GM21367 (cell line): ENCODE measurements around the gene DECR2.
A peak's percentile ranks its signal among the peaks of the same experiment; 100 is the strongest.
"Not testable (repeated sequence)": the region's sequence is repeated elsewhere in the genome, so short reads cannot be mapped to it uniquely, and the experiment has no call there.

ENCODE experiments used
- ATAC-seq: cut with Tn5 transposase; IDR thresholded peaks from one replicate; pipeline ENCODE4 v1.9.1; 2021; ENCODE audit not compliant: unreplicated experiment

Gene DECR2

DNA sequence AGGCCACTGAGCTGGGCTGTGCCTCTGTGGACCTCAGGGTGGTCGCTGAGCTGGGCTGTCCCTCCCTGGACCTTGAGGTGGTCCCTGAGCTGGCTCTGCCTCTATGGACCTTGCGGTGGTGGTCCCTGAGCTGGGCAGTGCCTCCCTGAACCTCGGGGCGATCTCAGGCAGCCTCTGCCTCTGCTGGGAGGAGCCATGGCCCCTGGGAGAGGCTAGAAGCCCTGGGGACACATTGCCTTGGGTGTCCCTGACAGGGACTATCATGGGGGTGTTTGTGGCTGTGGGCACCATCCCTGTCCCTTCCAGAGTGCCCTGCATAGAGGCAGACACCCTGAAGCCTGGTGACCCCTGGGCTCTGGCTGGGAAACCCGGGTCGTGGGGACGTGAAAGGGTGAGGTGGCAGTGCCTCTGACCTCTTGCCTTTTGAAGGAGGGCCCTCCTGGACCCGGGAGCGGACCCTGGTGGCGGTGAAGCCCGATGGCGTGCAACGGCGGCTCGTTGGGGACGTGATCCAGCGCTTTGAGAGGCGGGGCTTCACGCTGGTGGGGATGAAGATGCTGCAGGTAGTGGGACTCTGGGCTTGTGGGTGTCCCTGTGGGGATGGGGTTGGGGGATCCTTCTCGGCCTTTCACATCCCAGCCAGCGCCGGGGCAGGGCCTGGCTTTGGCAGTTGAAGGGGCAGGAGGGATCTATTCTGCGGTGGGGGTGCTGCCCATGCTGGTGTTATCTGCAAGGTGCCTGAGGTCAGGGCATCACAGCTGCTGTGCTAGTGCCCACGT is 2.9 kb upstream of the DECR2 start:
- ATAC-seq = no peak

DNA sequence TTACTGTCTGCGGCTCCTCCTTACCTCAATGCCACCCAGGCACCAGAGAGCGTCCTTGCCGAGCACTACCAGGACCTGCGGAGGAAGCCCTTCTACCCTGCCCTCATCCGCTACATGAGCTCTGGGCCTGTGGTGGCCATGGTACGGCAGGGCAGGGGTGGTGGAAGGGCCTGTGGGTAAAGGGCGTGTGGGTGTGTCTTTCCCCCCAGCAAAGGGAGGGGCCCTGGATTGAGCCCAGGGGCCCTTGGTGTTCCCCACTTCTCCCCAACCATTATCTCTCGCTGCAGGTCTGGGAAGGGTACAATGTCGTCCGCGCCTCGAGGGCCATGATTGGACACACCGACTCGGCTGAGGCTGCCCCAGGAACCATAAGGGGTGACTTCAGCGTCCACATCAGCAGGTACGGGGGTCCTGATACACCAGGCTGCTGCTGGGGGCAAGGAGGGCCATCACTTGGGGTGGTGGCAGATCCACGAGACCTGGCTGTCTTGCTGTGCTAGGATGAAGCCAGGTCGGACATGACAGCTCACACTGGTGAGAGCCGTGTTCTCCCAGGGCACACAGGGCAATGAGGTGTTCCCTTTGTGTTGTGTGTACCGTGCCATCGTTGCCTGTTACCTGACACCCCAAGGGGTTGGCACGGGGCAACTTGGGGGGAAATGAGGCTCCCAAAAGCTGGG is 2.2 kb upstream of the DECR2 start:
- no peak for ATAC-seq

DNA sequence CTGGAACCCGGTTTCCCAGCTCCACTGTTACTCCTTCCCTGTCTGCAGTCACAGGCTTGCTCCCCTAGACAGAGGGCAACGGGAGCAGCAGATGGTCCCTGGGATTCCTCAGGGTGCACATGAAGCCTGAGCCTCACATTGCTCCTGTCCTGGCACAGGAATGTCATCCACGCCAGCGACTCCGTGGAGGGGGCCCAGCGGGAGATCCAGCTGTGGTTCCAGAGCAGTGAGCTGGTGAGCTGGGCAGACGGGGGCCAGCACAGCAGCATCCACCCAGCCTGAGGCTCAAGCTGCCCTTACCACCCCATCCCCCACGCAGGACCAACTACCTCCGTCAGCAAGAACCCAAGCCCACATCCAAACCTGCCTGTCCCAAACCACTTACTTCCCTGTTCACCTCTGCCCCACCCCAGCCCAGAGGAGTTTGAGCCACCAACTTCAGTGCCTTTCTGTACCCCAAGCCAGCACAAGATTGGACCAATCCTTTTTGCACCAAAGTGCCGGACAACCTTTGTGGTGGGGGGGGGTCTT is 1.6 kb upstream of the DECR2 start:
- ATAC-seq = no peak

GRCh38 chr16:404971-405486 is 3.3 kb downstream of the DECR2 start:
- no peak for ATAC-seq

- no peak for ATAC-seq
Observed at GRCh38 chr16:405548-406506, 4.1 kb downstream of the DECR2 start.

GRCh38 chr16:407253-407652 is 5.6 kb downstream of the DECR2 start:
- ATAC-seq = no peak

- ATAC-seq = no peak
Observed at GRCh38 chr16:410516-411178, 9.0 kb downstream of the DECR2 start.

DNA sequence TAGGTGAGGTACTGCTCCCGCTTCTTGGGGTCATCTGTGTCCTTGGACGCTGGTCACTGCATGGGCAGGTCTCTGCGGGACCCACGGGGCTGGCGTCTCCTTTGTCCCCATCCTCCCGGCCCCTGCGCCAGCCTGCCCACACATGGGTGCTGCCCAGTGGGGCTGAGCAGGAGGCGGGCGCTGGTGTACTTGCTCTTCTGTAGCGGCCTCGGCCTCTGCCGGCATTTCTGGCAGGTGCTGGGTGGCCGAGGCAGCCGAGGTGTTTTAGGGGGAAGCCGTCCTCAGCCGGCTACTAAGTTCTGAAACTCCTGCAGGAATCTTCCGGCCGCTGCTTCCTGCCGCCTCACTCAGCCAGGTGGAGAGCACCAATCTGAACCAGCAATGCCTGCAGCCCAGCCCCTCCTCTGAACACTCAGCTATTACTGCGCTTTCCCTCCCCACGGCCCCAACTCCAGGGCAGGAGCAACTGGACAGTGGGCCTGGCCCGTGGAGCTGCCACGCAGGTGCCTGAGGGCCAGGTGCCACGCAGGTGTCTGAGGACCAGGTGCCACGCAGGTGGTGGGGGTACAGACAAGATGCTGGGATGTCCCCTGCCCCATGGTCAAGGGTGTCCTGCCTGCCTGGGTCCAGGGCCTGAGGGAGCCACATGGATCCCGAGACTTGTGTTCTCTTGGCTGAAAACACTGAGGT is 10.0 kb downstream of the DECR2 start:
- no peak for ATAC-seq

DNA sequence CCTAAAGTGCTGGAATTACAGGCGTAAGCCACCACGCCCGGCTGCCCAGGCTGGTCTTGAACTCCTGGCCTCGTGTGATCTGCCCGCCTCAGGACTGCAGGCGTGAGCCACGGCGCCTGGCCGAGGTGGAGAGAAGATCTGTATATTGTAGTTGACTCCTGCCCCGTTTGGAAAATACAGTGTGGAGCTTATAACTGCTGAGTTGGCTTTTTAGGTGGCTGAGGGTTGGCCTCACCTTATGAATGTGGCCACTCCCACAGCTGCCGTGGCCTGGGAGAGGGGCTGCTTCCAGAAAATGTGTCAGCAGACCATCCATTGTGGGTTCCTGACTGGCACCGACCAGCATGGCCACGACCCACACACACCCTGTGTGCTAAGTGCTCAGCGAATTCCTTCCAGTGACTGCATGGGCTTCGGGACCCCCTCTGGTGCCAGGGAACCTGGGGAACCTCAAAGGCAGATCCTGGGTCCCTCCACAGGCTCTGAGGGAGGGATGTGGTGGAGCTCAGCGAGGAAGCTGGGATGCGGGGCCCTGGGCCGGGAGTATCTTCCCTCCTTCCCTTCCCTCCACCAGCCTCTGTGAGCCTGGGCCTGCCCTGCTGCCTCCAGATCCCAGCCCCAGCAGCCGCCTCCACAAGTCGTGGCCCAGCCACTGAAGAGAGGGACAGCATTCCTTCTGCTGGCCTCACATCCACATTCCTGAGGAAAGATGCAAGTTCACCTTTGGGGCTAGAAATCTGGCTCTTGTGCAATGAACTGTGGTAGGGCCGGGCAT is 12.9 kb downstream of the DECR2 start:
- no peak for ATAC-seq

- not testable (repeated sequence) for ATAC-seq
Observed at GRCh38 chr16:415170-415498, 13.4 kb downstream of the DECR2 start.

DNA sequence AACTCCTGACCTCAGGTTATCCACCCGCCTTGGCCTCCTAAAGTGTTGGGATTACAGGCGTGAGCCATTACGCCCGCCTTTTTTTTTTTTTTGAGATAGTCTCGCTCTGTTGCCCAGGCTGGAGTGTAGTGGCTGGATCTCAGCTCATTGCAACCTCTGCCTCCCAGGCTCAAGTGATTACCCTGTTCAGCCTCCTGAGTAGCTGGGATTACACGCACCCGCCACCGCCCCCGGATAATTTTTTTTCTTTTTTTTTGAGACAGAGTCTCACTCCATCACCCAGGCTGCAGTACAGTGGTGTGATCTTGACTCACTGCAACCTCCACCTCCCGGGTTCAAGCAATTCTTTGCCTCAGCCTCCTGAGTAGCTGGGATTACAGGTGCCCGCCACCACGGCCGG is 20.5 kb downstream of the DECR2 start:
- ATAC-seq = not testable (repeated sequence)

GRCh38 chr16:424033-424622 is 22.4 kb downstream of the DECR2 start:
- ATAC-seq = no peak

- ATAC-seq = no peak
Observed at GRCh38 chr16:424623-425081, 23.0 kb downstream of the DECR2 start.

DNA sequence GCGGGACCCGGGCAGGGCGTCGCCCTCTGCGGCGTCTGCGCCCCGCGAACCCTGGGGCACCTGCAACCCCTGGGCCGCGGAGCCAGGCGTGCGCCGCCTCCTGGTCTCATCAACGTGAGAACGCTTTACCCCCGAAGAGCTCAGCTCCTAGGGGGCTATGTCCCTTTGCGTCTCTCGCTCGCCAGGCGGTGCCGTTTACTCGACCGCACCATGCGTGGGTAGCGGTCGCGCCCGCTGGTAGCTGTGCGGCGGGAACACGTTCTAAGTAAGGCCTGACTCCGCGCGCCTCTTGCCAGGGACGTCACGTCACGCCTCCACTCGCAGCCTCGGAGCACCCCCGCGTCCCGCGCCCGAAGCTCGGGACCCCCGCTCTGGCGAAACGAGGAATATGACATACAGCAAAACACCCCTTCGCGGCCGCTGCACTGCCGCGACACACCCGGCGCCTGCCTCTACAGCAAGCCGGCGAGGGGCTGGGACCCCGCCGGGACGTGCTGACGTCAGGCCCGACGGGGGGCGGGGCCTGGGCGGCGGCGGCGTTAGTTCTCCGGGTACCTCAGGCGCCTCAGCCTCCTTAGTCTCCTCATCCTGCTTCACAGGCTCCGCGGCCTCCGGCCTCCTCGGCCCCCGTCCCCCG is 23.5 kb downstream of the DECR2 start, which contains the start of gene RAB11FIP3:
RAB11FIP3 (plus strand) TSS at position 568 of the 637 bp plus-strand sequence. CDS start 358 bp downstream, outside the sequence.
- ATAC-seq = peak; percentile 58

DNA sequence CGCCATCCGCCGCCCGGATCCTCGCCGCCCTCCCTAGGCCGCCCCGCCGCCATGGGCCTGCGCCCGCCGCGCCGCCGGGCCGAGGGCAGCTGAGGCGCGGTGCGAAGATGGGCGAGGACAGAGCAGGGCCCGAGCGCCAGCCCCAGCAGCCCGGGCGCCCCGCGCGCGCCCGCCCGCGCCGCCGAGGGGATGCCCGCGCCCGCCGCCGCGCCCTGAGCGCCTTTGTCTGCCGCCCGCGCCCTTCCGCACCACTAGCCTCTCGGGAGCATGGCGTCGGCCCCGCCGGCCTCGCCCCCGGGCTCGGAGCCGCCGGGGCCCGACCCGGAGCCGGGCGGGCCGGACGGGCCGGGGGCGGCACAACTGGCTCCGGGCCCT is 24.0 kb downstream of the DECR2 start:
- ATAC-seq = peak; percentile 23

- peak; percentile 7 for ATAC-seq
Observed at GRCh38 chr16:426115-426905, 24.6 kb downstream of the DECR2 start.

GRCh38 chr16:426906-427249 is 25.2 kb downstream of the DECR2 start:
- ATAC-seq = no peak
